Uterus (tissue), 4 donors: ENCODE measurements around the gene STAB1. TPM values are rescaled to one million over a fixed set of nuclear protein-coding genes. Genes with fewer than 3 reads are reported as not detected.

Experiments
- DNase-seq, 2 donors: peaks; one replicate each; pipeline ENCODE4 v3.0.0-alpha.2; 2019 to 2020
- H3K27ac ChIP-seq, 2 donors: fragments of 200-600 bp; sonication (generic); 1 replicate in 1 of 2; 2 replicates in 1 of 2; pipeline ENCODE4 v1.5.1; 2016 to 2018
- H3K27me3 ChIP-seq, 2 donors: fragments of 200-600 bp; sonication (generic); one replicate each; pipeline ENCODE4 v1.5.1; 2018 to 2019; ENCODE audit warnings: control low read depth in 1 of 2
- H3K36me3 ChIP-seq, 2 donors: fragments of 200-600 bp; sonication (generic); one replicate each; pipeline ENCODE4 v1.5.1; 2019; ENCODE audit warnings: control low read depth in 1 of 2
- H3K4me1 ChIP-seq, 2 donors: fragments of 200-600 bp; sonication (generic); one replicate each; pipeline ENCODE4 v1.5.1; 2018 to 2019; ENCODE audit warnings: control low read depth in 1 of 2
- H3K4me3 ChIP-seq, 2 donors: fragments of 200-600 bp; sonication (generic); 1 replicate in 1 of 2; 2 replicates in 1 of 2; pipeline ENCODE4 v1.5.1; 2018 to 2019; ENCODE audit warnings: mild to moderate bottlenecking in 1 of 2
- H3K9me3 ChIP-seq, 2 donors: fragments of 200-600 bp; sonication (generic); one replicate each; pipeline ENCODE4 v1.5.1; 2019; ENCODE audit warnings: control low read depth in 1 of 2
- POLR2A ChIP-seq, 2 donors: fragments of 450-650 bp; IDR thresholded peaks; one replicate each; pipeline ENCODE4 v1.6.1; 2016; ENCODE audit warnings: antibody characterized with exemption in 2 of 2, mild to moderate bottlenecking in 1 of 2, moderate library complexity in 1 of 2
- intact Hi-C: fragments of 100-400 bp; cut with DNase I; formaldehyde crosslinking; loops from one replicate; pipeline ENCODE4 v1.15.1; 2023; ENCODE audit warnings: low total_unique reads
- total RNA-seq, 4 donors: library from RNA; depleted of rRNA in 3 of 4; stranded (reverse); fragments of >200 nt in 3 of 4; gene quantifications; one replicate each; pipeline versions ENCODE4 v1.1.0 to v1.2.4, GENCODE V29; 2014 to 2023
- TF ChIP-seq, protein P1 (sequence below), 4 experiments: fragments of 200-600 bp in 2 of 4; fragments of 450-650 bp in 2 of 4; sonication (generic) in 2 of 4; IDR thresholded peaks; one replicate each; pipeline ENCODE4 v1.5.1; 2016 to 2019; ENCODE audit warnings: antibody characterized with exemption in 4 of 4, mild to moderate bottlenecking in 2 of 4, moderate library complexity in 1 of 4
- donor health status: DM: yes; HTN: yes; CAD: no.

The STAB1 gene
- total RNA-seq, 4 donors from 2014 or later = 55.3 to 216 (median 78.2) TPM

DNA sequence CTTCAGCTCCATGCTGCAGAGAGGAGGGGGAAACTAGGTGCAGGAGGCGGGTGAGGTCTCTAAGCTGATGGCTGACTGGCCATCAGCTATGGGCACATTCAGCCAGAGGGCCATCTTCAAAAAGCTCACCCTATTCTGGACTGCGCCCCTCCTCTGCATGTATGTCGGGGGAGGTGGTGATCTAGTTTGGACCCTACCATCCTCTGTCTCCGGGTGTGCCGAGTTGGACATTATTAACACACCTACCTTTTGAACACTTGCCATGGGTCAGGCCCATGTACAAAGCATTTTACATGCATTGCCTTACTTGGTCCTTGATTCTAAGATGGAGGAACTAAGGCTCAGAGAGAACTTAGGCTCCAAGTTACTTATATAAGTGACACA is 38.3 kb upstream of the STAB1 start:
- intact Hi-C loops = no loop called here

GRCh38 chr3:52458031-52458760 is 36.9 kb upstream of the STAB1 start:
- no peaks in the 10 kb centered on the region for H3K36me3 ChIP-seq

More for the DNA sequence above, 38.3 kb upstream of the STAB1 start:
- Histone ChIP-seq H3K27me3 (no peaks in the 10 kb centered on the region), H3K36me3 (no peaks in the 10 kb centered on the region), H3K9me3 (no peaks in the 10 kb centered on the region), H3K27ac (peak overlapping the region; percentile 90 to 95), H3K4me1 (peaks cover 0 to 7% of the 10 kb centered on the region in 2 donors), H3K4me3 (peak overlapping the region; percentile 89 to 97)
- TF ChIP-seq POLR2A (IDR thresholded peaks at IDR 0.05) = no peak
- TF ChIP-seq, protein P1, sequence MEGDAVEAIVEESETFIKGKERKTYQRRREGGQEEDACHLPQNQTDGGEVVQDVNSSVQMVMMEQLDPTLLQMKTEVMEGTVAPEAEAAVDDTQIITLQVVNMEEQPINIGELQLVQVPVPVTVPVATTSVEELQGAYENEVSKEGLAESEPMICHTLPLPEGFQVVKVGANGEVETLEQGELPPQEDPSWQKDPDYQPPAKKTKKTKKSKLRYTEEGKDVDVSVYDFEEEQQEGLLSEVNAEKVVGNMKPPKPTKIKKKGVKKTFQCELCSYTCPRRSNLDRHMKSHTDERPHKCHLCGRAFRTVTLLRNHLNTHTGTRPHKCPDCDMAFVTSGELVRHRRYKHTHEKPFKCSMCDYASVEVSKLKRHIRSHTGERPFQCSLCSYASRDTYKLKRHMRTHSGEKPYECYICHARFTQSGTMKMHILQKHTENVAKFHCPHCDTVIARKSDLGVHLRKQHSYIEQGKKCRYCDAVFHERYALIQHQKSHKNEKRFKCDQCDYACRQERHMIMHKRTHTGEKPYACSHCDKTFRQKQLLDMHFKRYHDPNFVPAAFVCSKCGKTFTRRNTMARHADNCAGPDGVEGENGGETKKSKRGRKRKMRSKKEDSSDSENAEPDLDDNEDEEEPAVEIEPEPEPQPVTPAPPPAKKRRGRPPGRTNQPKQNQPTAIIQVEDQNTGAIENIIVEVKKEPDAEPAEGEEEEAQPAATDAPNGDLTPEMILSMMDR (IDR thresholded peaks at IDR 0.05) = no peak
- no peak for DNase-seq

GRCh38 chr3:52458770-52459545 is 36.2 kb upstream of the STAB1 start:
- TF ChIP-seq, protein P1 (IDR thresholded peaks at IDR 0.05) = no peak
- TF ChIP-seq POLR2A (IDR thresholded peaks at IDR 0.05) = no peak
- no peaks in the 10 kb centered on the region for H3K36me3 ChIP-seq
- intact Hi-C loops = no loop called here

More at GRCh38 chr3:52458031-52458760, 36.9 kb upstream of the STAB1 start:
- no peak for DNase-seq
- Histone ChIP-seq H3K27ac (no peak overlapping the region), H3K9me3 (no peaks in the 10 kb centered on the region), H3K4me3 (no peak overlapping the region), H3K27me3 (no peaks in the 10 kb centered on the region), H3K4me1 (peaks cover 0 to 7% of the 10 kb centered on the region in 2 donors)
- intact Hi-C loops = no loop called here
- TF ChIP-seq POLR2A (IDR thresholded peaks at IDR 0.05) = no peak
- TF ChIP-seq, protein P1 (IDR thresholded peaks at IDR 0.05) = no peak

GRCh38 chr3:52461874-52462273 is 33.3 kb upstream of the STAB1 start:
- TF ChIP-seq, protein P1 (IDR thresholded peaks at IDR 0.05) = no peak
- TF ChIP-seq POLR2A (IDR thresholded peaks at IDR 0.05) = no peak
- H3K27ac ChIP-seq = no peak overlapping the region
- no peak for DNase-seq
- H3K27me3 ChIP-seq = no peaks in the 10 kb centered on the region
- no peaks in the 10 kb centered on the region for H3K36me3 ChIP-seq
- peaks cover 0 to under 1% of the 10 kb centered on the region in 2 donors for H3K4me1 ChIP-seq
- H3K9me3 ChIP-seq = no peaks in the 10 kb centered on the region
- intact Hi-C loops = no loop called here
- H3K4me3 ChIP-seq = no peak overlapping the region

More at GRCh38 chr3:52458770-52459545, 36.2 kb upstream of the STAB1 start:
- no peaks in the 10 kb centered on the region for H3K9me3 ChIP-seq
- no peak overlapping the region for H3K4me3 ChIP-seq
- H3K27ac ChIP-seq = no peak overlapping the region
- H3K27me3 ChIP-seq = no peaks in the 10 kb centered on the region
- H3K4me1 ChIP-seq = peaks cover 0 to 7% of the 10 kb centered on the region in 2 donors
- no peak for DNase-seq

GRCh38 chr3:52463416-52463815 is 31.7 kb upstream of the STAB1 start:
- Histone ChIP-seq H3K36me3 (no peaks in the 10 kb centered on the region), H3K9me3 (no peaks in the 10 kb centered on the region), H3K27me3 (no peaks in the 10 kb centered on the region), H3K4me3 (no peak overlapping the region), H3K27ac (no peak overlapping the region), H3K4me1 (no peaks in the 10 kb centered on the region)
- no peak for TF ChIP-seq POLR2A (IDR thresholded peaks at IDR 0.05)
- TF ChIP-seq, protein P1 (IDR thresholded peaks at IDR 0.05) = no peak
- intact Hi-C loops = no loop called here
- DNase-seq = no peak
